ENCODE measurements around the gene SMARCA2.

Gene SMARCA2

GRCh38 chr9:2227144-2227867 lies 212.2 kb downstream of the SMARCA2 start:
- no peak for DNase-seq
- no peaks in the 10 kb centered on the region for H3K27me3 ChIP-seq (replicated peaks)
- in situ Hi-C loops (cut with HindIII; ENCODE audit: low pct_ligation_motif_present, low sequenced_read_pairs) = no loop called here
- no peak overlapping the region for H3K4me3 ChIP-seq (ENCODE audit: low read depth, low read length)
- H3K36me3 ChIP-seq (replicated peaks) = no peaks in the 10 kb centered on the region
- H3K27ac ChIP-seq = no peak overlapping the region
- TF ChIP-seq, protein P1, sequence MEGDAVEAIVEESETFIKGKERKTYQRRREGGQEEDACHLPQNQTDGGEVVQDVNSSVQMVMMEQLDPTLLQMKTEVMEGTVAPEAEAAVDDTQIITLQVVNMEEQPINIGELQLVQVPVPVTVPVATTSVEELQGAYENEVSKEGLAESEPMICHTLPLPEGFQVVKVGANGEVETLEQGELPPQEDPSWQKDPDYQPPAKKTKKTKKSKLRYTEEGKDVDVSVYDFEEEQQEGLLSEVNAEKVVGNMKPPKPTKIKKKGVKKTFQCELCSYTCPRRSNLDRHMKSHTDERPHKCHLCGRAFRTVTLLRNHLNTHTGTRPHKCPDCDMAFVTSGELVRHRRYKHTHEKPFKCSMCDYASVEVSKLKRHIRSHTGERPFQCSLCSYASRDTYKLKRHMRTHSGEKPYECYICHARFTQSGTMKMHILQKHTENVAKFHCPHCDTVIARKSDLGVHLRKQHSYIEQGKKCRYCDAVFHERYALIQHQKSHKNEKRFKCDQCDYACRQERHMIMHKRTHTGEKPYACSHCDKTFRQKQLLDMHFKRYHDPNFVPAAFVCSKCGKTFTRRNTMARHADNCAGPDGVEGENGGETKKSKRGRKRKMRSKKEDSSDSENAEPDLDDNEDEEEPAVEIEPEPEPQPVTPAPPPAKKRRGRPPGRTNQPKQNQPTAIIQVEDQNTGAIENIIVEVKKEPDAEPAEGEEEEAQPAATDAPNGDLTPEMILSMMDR (IDR thresholded peaks at IDR 0.05; ENCODE audit: low read depth, low read length, missing control alignments) = no peak

DNA sequence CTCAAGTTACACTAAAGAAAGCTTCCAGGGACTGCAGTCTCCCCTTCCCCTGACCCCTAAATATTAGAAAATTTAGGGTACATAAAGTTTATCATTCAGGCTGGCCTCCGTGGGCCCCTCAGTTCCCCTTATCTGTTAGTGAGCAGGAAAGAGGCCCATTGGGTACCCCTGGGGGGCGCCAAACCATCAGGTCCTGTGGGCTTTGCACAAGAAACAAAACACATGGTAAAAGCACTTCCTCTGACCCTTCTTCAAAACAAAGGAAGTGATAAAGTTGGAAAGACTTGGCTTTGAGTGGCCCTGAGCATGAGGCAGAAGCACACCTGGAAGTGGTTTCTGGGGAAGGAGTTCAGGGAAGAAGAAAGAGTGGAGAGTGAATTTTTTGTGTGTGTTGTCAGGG lies 213.0 kb downstream of the SMARCA2 start:
- TF ChIP-seq, protein P1 (IDR thresholded peaks at IDR 0.05; ENCODE audit: low read depth, low read length, missing control alignments) = peak; percentile 60
- DNase-seq = no peak
- Histone ChIP-seq H3K4me3 (ENCODE audit: low read depth, low read length) (no peak overlapping the region), H3K27ac (no peak overlapping the region), H3K27me3 (replicated peaks) (no peaks in the 10 kb centered on the region), H3K36me3 (replicated peaks) (no peaks in the 10 kb centered on the region)
- in situ Hi-C loops (cut with HindIII; ENCODE audit: low pct_ligation_motif_present, low sequenced_read_pairs) = no loop called here

DNA sequence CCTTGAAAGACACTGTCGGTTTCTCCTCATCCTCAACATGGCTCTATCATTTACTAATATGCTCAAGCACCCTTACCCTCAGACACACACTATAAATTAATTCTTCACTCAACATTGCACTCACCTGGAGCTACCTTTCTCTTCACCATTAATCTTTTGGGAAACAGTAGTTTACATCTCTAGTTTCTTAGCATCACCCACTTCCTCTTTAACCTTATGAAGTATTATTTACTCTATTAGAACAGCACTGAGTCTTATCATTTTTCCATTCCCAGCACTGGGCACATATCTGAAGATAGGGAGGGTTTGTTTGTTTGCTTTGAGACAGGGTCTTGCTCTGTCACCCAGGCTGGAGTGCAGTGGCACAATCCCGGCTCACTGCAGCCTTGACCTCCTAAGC lies 213.5 kb downstream of the SMARCA2 start:
- H3K4me3 ChIP-seq (ENCODE audit: low read depth, low read length) = no peak overlapping the region
- in situ Hi-C loops (cut with HindIII; ENCODE audit: low pct_ligation_motif_present, low sequenced_read_pairs) = no loop called here

GRCh38 chr9:2229109-2229721 lies 214.1 kb downstream of the SMARCA2 start:
- in situ Hi-C loops (cut with HindIII; ENCODE audit: low pct_ligation_motif_present, low sequenced_read_pairs) = no loop called here
- DNase-seq = no peak
- TF ChIP-seq, protein P1 (IDR thresholded peaks at IDR 0.05; ENCODE audit: low read depth, low read length, missing control alignments) = no peak
- no peak overlapping the region for H3K4me3 ChIP-seq (ENCODE audit: low read depth, low read length)
- H3K27me3 ChIP-seq (replicated peaks) = no peaks in the 10 kb centered on the region
- H3K36me3 ChIP-seq (replicated peaks) = no peaks in the 10 kb centered on the region
- H3K27ac ChIP-seq = no peak overlapping the region

More for the DNA sequence above, 213.5 kb downstream of the SMARCA2 start:
- Histone ChIP-seq H3K27ac (no peak overlapping the region), H3K36me3 (replicated peaks) (no peaks in the 10 kb centered on the region), H3K27me3 (replicated peaks) (no peaks in the 10 kb centered on the region)
- DNase-seq = no peak
- TF ChIP-seq, protein P1 (IDR thresholded peaks at IDR 0.05; ENCODE audit: low read depth, low read length, missing control alignments) = no peak

- no peak overlapping the region for H3K27ac ChIP-seq
- in situ Hi-C loops (cut with HindIII; ENCODE audit: low pct_ligation_motif_present, low sequenced_read_pairs) = no loop called here
- no peak for DNase-seq
Observed at GRCh38 chr9:2230362-2230761, 215.2 kb downstream of the SMARCA2 start.

More at GRCh38 chr9:2230362-2230761, 215.2 kb downstream of the SMARCA2 start:
- TF ChIP-seq, protein P1 (IDR thresholded peaks at IDR 0.05; ENCODE audit: low read depth, low read length, missing control alignments) = no peak
- Histone ChIP-seq H3K4me3 (ENCODE audit: low read depth, low read length) (no peak overlapping the region), H3K36me3 (replicated peaks) (no peaks in the 10 kb centered on the region), H3K27me3 (replicated peaks) (no peaks in the 10 kb centered on the region)

All from brain microvascular endothelial cell (primary cell).